DMS 273 (cell line): ENCODE measurements around the gene RNF112.
"Not testable (repeated sequence)": the region's sequence is repeated elsewhere in the genome, so short reads cannot be mapped to it uniquely, and the experiment has no call there.

Experiments used
- DNase-seq: peaks from one replicate; lab custom pipeline; 2025; ENCODE audit not compliant: unreplicated experiment; lab: John Stamatoyannopoulos, UW

RNF112 gene

GRCh38 chr17:19443148-19443547 is 32.1 kb downstream of the RNF112 start:
- DNase-seq: no peak

GRCh38 chr17:19445105-19445504 is 34.1 kb downstream of the RNF112 start:
- no peak for DNase-seq

- not testable (repeated sequence) for DNase-seq
Measured at GRCh38 chr17:19446577-19446976, 35.5 kb downstream of the RNF112 start.

GRCh38 chr17:19447085-19447583 is 36.1 kb downstream of the RNF112 start:
- peak; percentile 86 for DNase-seq

GRCh38 chr17:19448341-19449268 is 37.6 kb downstream of the RNF112 start:
- peak; percentile 46 for DNase-seq

GRCh38 chr17:19449656-19450055 is 38.6 kb downstream of the RNF112 start:
- DNase-seq: no peak

GRCh38 chr17:19453296-19453695 is 42.3 kb downstream of the RNF112 start:
- no peak for DNase-seq

GRCh38 chr17:19454074-19454473 is 43.0 kb downstream of the RNF112 start:
- no peak for DNase-seq

GRCh38 chr17:19456016-19456927 is 45.2 kb downstream of the RNF112 start:
- no peak for DNase-seq

- DNase-seq: no peak
Measured at GRCh38 chr17:19457046-19457445, 46.0 kb downstream of the RNF112 start.

GRCh38 chr17:19457830-19458271 is 46.8 kb downstream of the RNF112 start:
- DNase-seq: peak; percentile 10

GRCh38 chr17:19458481-19458880 is 47.4 kb downstream of the RNF112 start:
- not testable (repeated sequence) for DNase-seq

- not testable (repeated sequence) for DNase-seq
Measured at GRCh38 chr17:19459018-19459655, 48.1 kb downstream of the RNF112 start.

- DNase-seq: no peak
Measured at GRCh38 chr17:19460700-19461099, 49.7 kb downstream of the RNF112 start.

GRCh38 chr17:19461116-19461515 is 50.1 kb downstream of the RNF112 start:
- no peak for DNase-seq

GRCh38 chr17:19461681-19462080 is 50.6 kb downstream of the RNF112 start:
- DNase-seq: no peak

GRCh38 chr17:19462456-19463035 is 51.5 kb downstream of the RNF112 start:
- not testable (repeated sequence) for DNase-seq

- DNase-seq: no peak
Measured at GRCh38 chr17:19464031-19465026, 53.3 kb downstream of the RNF112 start.
